ENCODE results near the gene PLPPR4.

Gene PLPPR4, protein sequence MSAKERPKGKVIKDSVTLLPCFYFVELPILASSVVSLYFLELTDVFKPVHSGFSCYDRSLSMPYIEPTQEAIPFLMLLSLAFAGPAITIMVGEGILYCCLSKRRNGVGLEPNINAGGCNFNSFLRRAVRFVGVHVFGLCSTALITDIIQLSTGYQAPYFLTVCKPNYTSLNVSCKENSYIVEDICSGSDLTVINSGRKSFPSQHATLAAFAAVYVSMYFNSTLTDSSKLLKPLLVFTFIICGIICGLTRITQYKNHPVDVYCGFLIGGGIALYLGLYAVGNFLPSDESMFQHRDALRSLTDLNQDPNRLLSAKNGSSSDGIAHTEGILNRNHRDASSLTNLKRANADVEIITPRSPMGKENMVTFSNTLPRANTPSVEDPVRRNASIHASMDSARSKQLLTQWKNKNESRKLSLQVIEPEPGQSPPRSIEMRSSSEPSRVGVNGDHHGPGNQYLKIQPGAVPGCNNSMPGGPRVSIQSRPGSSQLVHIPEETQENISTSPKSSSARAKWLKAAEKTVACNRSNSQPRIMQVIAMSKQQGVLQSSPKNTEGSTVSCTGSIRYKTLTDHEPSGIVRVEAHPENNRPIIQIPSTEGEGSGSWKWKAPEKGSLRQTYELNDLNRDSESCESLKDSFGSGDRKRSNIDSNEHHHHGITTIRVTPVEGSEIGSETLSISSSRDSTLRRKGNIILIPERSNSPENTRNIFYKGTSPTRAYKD

DNA sequence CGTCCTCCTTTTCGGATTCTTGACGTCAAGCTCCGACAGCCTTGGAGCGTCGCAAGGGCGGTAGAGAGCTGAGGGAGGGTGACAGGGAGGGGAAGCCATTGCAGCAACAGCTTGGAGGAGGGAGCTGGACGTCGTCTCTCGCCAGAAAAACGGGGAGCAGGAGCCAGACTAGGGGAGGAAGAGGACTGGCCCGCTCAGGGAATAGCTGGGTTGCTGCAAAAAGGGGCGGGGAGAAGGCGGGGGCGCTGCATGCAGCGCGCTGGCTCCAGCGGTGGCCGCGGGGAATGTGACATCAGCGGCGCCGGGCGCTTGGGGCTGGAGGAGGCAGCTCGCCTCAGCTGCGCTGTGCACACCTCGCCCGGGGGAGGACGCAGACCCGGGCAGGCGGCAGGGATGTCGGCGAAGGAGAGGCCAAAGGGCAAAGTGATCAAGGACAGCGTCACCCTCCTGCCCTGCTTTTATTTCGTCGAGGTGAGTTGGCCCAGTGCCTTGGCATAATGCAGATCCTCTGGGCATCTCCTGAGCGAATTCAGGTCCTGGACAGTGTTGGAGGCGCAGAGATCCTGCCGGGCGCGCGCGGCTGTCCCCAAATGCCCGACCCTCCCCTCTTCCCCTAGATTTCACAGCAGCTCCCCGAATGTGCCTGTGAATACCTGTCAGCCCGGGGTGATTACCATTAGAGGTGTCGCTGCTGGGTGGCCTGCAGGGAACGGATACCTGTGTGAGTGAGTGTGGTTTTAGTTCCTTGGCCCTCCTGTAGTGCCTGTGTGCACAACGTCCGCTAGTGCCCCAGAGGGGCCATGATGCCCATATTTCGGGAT is at the start of gene PLPPR4:
Gene PLPPR4, plus strand, starts transcription at position 292 of the 821 bp plus-strand sequence. Its CDS starts 102 bp downstream, at position 394.
- peak; percentile 10 for DNase-seq (ENCODE audit: low read depth)
- no peak for TF ChIP-seq CTCF (conservative IDR thresholded peaks at IDR 0.05; ENCODE audit: low read depth, low read length)
- H3K4me3 ChIP-seq (ENCODE audit: low read depth, low read length): peak within 1 kb of the TSS; percentile 43

GRCh38 chr1:99216956-99217355 is 47.3 kb upstream of the PLPPR4 start:
- TF ChIP-seq CTCF (conservative IDR thresholded peaks at IDR 0.05; ENCODE audit: low read depth, low read length): no peak
- no peak overlapping the region for H3K4me3 ChIP-seq (ENCODE audit: low read depth, low read length)
- no peak for DNase-seq (ENCODE audit: low read depth)

GRCh38 chr1:99217599-99217998 is 46.7 kb upstream of the PLPPR4 start:
- H3K4me3 ChIP-seq (ENCODE audit: low read depth, low read length): no peak overlapping the region
- TF ChIP-seq CTCF (conservative IDR thresholded peaks at IDR 0.05; ENCODE audit: low read depth, low read length): no peak
- no peak for DNase-seq (ENCODE audit: low read depth)

DNA sequence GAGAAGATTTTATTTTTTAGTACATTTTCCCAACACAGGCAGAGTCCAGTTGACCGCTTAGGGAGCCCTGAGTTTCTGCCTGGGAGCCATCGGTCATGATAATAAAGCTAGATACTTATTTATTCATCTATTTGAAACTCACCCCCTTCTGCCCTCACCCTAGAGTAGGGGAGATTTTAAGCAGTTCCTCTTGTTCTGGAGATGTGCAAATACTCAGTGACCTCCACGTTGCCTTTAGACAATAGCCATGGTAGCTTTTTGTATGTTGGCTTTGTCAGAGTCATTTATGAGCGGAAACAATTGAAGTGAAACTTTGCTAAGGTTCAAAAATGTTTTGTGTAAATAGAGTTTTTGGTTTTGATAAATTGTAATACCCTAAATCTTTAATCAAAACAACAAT is 45.7 kb upstream of the PLPPR4 start:
- no peak for DNase-seq (ENCODE audit: low read depth)
- TF ChIP-seq CTCF (conservative IDR thresholded peaks at IDR 0.05; ENCODE audit: low read depth, low read length): no peak

DNA sequence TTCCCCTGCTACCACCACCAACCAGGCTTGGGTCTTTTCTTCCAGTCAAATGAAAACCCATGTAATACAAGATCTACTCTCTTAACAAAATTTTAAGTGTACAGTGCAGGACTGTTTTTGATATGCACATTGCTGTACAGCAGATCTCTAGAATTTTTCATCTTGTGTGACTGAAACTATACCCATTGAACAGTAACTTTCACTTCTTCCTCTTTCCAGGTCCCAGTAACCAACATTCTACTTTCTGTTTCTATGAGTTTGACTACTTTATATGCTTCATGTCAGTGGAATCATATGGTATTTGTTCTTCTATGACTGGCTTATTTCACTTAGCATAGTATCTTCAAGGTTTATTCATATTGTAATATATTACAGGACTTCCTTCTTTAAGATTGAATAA is 45.3 kb upstream of the PLPPR4 start:
- H3K4me3 ChIP-seq (ENCODE audit: low read depth, low read length): no peak overlapping the region
- no peak for DNase-seq (ENCODE audit: low read depth)
- no peak for TF ChIP-seq CTCF (conservative IDR thresholded peaks at IDR 0.05; ENCODE audit: low read depth, low read length)

More for the DNA sequence above, 45.7 kb upstream of the PLPPR4 start:
- H3K4me3 ChIP-seq (ENCODE audit: low read depth, low read length): no peak overlapping the region

GRCh38 chr1:99227056-99227897 is 37.0 kb upstream of the PLPPR4 start:
- DNase-seq (ENCODE audit: low read depth): no peak
- TF ChIP-seq CTCF (conservative IDR thresholded peaks at IDR 0.05; ENCODE audit: low read depth, low read length): no peak

More at GRCh38 chr1:99227056-99227897, 37.0 kb upstream of the PLPPR4 start:
- H3K4me3 ChIP-seq (ENCODE audit: low read depth, low read length): no peak overlapping the region

All from choroid plexus epithelial cell (primary cell).